Suppressor macrophage treated with lipopolysaccharide for 4 hours (primary cell): ENCODE results near the gene GRIA1.

Experiments
- DNase-seq: peaks from one replicate; pipeline ENCODE4 v3.0.0-alpha.2; 2020

The GRIA1 gene

DNA sequence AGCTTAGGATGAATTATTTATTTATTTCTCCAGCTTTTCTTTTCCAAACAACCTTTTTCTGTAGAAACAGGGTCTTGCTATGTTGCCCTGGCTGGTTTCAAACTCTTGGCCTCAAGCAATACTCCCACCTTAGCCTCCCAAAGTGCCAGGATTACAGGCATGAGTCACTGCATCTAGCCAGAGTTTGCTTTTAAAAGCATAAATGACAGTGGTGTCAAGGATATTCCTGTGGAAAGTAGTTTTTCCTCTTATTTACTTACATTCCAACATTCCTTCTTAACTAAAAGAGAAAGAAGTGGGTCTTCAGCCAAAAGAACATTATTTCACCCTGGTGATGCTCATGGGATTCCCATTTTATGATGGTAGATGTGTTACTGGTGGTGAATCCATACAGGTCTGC lies 62.4 kb downstream of the GRIA1 start:
- no peak for DNase-seq

DNA sequence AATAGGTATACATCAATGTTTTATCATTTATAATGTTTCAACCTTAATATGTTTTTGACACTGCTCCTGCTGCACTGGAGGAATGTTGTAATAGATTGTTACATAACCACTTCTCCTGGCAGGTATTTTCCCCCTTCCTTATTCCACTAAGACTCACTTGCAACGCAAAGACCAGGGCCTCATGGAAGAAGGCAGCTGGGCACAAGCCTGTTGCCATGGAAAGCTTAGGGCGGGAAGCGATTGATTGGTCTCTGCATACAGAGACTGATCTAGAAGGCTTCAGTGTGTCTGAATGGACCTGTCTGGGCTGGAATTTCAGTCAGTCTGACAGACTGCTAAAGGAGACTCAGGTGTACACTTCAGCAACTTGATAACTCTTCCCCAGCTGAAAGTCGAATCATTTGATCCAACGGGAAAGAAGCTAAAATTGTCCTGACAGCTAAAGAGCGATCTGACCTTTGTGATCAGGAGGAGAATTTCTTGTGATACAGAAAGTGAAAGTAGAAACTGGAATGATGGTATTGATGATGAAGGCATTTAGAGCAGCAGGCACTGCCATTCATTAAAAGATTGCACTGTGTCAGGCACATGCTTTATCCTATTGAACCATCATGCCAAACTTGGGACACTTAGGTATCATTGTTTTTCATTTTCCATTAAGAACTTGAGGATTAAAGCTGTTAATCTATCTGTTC lies 65.1 kb downstream of the GRIA1 start:
- no peak for DNase-seq

DNA sequence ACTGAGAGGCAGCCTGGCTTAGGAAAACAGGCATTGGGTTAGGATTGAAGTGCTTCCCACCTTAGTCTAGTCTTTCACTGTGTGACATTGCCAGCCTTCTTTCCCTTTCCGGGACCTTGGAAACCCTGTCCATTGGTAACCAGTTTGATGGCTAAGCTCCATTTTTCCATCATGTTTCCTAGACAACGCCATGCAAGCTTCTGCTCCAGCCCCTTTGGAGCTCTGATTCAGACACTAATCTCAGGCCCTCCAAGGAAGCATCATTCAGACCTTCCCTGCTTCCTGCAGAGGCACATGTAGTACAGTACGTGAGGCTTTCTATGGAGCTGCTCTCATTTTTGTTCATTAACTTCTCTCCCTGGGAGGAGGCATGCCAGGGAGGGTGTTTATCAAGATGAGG lies 68.5 kb downstream of the GRIA1 start:
- DNase-seq = no peak

GRCh38 chr5:153559926-153560325 lies 69.5 kb downstream of the GRIA1 start:
- DNase-seq = no peak

- no peak for DNase-seq
These were observed 71.7 kb downstream of the GRIA1 start for GRCh38 chr5:153562189-153562588.

DNA sequence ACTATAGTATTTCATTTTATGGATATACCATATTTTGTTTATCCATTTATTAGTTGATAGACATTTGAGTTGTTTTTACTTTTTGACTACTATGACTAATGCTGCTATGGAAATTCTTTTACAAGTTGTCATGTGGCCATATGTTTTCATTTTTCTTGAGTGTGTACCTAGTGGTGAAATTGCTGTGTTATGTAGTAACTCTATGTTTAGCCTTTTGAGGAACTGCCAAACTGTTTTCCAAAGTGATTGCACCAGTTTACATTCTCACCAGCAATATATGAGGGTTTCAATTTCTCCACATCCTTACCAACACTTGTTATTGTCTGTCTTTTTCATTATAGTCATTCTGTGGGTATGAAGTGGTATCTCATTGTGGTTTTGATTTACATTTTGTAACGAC lies 75.4 kb downstream of the GRIA1 start:
- no peak for DNase-seq

GRCh38 chr5:153569036-153569435 lies 78.6 kb downstream of the GRIA1 start:
- no peak for DNase-seq

- DNase-seq = no peak
These were observed 80.7 kb downstream of the GRIA1 start for GRCh38 chr5:153571162-153571561.

- no peak for DNase-seq
These were observed 82.1 kb downstream of the GRIA1 start for GRCh38 chr5:153572411-153573145.

DNA sequence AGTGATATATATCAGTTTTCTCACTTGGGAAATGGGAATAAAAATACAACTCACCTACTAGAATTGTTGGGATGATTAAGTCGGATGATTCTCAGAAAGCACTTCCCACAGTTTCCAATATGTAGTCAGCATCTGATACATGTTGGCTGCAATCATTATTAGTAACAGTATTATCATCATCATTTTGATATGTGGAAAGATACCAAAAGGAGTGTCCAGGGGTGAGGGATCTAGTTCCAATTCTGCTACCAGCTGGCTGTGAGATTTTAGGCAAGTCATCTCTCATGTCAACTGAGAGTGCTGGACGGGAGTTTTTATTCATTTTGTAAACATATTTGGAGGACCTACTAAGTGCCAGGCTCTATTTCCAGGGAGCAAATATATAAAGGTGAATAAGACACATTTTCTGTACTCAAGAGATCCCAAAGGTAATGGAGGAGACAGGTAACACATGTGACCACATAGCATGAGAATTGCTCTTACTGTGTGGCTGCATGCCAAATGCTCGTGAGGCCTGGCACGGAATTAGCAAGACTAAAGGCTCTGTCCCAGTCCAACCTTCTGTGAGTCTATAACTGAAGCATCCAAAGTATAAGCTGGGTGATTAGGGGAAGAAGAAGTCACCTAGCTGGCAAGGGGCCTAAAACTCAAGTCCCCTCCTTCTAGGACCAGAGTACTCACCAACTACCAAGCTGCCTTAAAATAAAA lies 83.0 kb downstream of the GRIA1 start:
- no peak for DNase-seq

- DNase-seq = no peak
These were observed 93.9 kb downstream of the GRIA1 start for GRCh38 chr5:153584126-153584959.

DNA sequence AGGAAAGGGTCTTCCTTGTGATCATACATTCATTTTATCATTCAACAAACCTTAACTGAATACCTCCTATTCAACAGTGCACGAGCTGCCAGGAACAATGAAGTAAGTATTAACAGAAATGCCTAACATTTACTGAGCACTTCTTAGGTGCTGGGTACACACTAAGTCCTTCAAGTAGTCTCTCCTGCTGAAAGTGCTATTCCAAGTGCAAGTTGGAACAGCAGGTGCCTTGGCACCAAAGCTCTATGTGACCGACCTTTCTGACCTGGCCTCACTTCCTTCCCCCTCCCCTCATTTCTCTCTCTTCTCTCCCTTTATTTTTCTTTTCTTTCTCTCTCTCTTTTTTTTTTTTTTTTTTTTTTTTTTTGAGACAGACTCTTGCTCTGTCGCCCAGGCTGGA lies 94.5 kb downstream of the GRIA1 start:
- DNase-seq = no peak

DNA sequence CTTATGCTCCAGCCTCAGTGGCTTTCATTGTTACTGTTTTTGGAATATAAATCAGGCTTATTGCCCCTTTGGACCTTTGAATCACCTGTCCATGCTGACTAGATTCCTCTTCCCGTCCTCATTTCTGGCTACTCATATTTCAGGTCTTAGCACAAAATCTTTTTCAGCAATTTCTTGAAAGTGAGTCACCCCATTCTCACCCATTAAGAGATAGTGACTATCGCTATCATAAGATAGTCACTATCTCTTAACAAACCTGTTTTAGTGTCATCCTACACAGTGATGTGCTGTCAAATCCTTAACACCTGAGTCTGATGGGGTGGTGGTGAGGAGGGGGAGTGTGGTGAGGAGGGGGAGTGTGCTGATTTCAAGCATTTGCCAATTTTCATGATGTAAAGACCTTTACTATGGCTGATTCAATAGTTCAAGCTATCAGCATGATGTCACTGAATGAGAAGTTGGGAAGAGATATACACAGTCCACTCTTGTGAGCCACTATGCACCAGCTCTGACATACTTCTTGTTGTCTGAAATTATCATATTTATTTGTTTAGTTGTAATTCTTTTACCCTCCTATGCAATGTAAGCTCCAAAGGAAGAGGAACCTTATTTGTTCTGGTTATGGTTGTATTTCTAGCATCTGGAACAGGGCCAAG lies 95.3 kb downstream of the GRIA1 start:
- no peak for DNase-seq

GRCh38 chr5:153592081-153592480 lies 101.6 kb downstream of the GRIA1 start:
- no peak for DNase-seq

DNA sequence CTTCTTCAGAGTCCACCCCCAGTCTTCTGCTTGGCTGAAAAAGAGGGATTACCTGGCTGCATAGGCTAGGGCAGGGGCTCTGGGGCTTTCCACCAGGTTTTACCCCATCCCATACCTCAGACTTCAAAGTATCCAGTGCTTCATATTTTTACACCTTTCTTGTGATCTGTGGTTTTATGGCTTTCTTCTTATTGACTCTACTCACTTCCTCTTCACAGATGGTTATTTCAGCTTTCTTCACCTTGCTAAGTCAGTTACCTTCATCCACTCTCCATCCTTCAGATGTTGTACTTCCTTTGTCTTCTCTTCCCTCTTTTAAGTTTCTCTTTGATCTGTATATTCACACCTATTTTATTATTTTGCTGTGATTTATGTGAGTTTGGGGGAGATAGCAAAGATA lies 104.3 kb downstream of the GRIA1 start:
- DNase-seq = no peak

DNA sequence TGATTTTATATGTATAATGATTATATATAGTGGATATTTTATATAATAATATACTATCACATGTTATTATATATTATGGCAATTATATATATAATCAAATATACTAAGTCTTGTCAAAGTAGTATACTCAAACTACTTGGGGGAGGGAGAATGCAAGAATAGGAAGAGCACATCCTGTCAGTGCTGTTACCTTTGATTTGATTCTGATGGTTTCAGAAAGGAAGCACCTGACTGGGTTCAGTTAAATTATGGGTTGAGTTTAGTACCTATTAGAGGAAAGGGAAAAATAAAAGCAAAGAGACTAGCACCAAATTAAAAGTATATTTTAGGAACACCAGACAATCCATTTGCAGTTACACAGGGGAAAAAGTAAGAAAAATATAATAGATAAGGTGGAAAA lies 107.6 kb downstream of the GRIA1 start:
- no peak for DNase-seq

GRCh38 chr5:153601377-153601776 lies 110.9 kb downstream of the GRIA1 start:
- DNase-seq = no peak

DNA sequence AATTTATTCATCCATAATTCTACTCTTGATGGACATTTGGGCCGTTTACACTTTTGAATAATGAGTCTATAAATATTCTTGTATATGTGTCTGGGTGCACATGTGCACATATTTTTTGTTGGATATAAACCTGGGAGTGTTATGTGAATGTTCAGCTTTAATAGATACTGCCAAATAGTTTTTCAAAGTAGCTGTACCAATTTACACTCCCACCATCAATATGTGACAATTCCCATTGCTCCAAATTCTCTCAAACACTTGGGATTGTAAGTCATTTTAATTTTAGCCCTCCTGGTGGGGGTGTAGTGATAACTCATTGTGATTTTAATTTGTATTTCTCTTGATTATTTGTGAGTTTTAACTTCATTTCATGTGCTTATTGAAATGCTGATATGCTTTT lies 114.9 kb downstream of the GRIA1 start:
- no peak for DNase-seq

DNA sequence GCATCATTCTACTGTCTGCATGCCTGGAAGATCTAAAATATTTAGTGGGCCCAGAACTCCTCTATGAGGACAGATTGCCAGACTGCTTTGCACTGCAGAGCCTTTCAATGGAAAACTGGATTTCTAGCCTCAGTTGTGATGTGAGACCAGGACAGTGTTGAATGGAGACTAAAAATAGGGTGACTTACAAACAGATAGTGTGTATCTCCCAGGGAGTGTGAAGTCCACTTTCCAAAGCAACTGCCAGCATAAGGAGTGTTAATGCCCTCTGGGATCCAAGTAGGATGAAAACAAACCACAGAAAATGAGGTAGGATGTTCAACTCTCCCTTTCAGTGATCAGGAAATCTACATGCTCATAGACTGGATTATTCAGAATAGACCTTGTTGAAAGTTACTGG lies 119.5 kb downstream of the GRIA1 start:
- DNase-seq = no peak

GRCh38 chr5:153610811-153611210 lies 120.3 kb downstream of the GRIA1 start:
- DNase-seq = no peak

DNA sequence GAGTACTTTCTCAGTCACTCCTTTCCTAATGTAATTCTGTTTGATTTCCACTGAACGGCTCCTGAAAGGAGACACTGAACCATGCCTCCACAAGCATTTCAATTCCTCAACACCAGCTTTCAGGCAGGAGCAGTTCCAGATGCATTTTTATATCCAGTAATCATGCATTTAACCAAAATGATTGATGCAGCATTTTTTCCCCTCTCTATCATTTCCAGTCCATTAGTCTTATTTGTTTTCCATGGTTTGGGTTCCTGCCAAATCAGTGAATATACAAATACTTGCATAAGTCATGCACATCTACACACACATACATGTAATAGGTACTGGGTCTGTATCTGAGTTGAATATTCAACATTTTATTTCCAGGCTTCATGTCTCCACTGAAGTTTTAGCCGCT lies 122.7 kb downstream of the GRIA1 start:
- no peak for DNase-seq

- DNase-seq = no peak
These were observed 123.2 kb downstream of the GRIA1 start for GRCh38 chr5:153613672-153614071.

DNA sequence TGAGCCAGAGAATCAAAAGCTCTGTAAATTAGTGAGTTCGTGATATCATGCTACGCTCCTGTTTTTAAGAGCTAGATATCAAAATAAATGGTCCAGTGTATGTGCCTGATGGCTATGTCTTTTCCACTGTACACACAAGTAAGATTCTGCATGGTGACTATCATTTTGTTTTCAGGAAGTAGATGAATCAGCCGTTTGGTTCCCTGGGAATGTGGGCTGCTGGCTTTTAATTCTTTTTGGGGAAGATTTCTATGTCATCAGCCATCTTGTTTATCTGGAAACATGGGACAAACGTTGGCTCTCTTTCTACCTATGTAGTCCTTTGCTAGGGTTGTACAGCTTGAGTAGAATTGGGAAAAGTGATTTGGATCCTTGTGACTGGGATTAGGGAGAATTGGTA lies 126.7 kb downstream of the GRIA1 start:
- no peak for DNase-seq
